Gastrocnemius medialis (tissue), 4 donors: ENCODE results near the gene DNASE1L2. TPM values are rescaled to one million over a fixed set of nuclear protein-coding genes. Genes with fewer than 3 reads are reported as not detected.

Source experiments
- ATAC-seq, 2 donors: fragments of 150-250 bp; one replicate each; pipeline ENCODE4 v1.9.1; 2016
- DNase-seq, 2 donors: peaks; one replicate each; pipeline ENCODE4 v3.0.0-alpha.2; 2019
- H3K27ac ChIP-seq, 4 donors: fragments of 200-600 bp; sonication (generic); 1 replicate in 1 of 4; 2 replicates in 3 of 4; pipeline ENCODE4 v1.5.1; 2016 to 2018; ENCODE audit warnings: mild to moderate bottlenecking in 2 of 4, moderate library complexity in 1 of 4
- H3K27me3 ChIP-seq, 3 donors: fragments of 200-600 bp; sonication (generic) in 2 of 3; 1 replicate in 1 of 3; 2 replicates in 2 of 3; pipeline versions ENCODE4 v1.5.1 to v1.6.0; 2016 to 2019; ENCODE audit warnings: mild to moderate bottlenecking in 1 of 3, moderate library complexity in 1 of 3
- H3K36me3 ChIP-seq, 2 donors: fragments of 200-600 bp; sonication (generic) in 1 of 2; one replicate each; pipeline ENCODE4 v1.5.1; 2017 to 2018
- H3K4me1 ChIP-seq, 2 donors: fragments of 200-600 bp; sonication (generic) in 1 of 2; one replicate each; pipeline ENCODE4 v1.5.1; 2016 to 2017; ENCODE audit warnings: mild to moderate bottlenecking in 2 of 2
- H3K4me3 ChIP-seq, 4 donors: fragments of 200-600 bp; sonication (generic) in 3 of 4; 1 replicate in 1 of 4; 2 replicates in 3 of 4; pipeline ENCODE4 v1.5.1; 2016 to 2019; ENCODE audit warnings: mild to moderate bottlenecking in 2 of 4
- H3K9me3 ChIP-seq, 3 donors: fragments of 200-600 bp; sonication (generic) in 2 of 3; 1 replicate in 1 of 3; 2 replicates in 2 of 3; pipeline ENCODE4 v1.5.1; 2016 to 2019
- POLR2A ChIP-seq, 2 donors: fragments of 450-650 bp; IDR thresholded peaks; one replicate each; pipeline ENCODE4 v1.6.1; 2017; ENCODE audit warnings: antibody characterized with exemption in 2 of 2, mild to moderate bottlenecking in 2 of 2, moderate library complexity in 2 of 2
- in situ Hi-C, 4 donors: fragments of 200-750 bp; cut with MboI; loops; one replicate each; pipeline versions ENCODE4 v1.15.0 to v1.8.0; 2017; ENCODE audit warnings: low sequenced_read_pairs in 4 of 4
- intact Hi-C: fragments of 100-400 bp; cut with DNase I; formaldehyde crosslinking; loops from one replicate; pipeline ENCODE4 v1.15.1; 2023; ENCODE audit warnings: low total_unique reads
- total RNA-seq, 4 donors: library from RNA; depleted of rRNA; stranded (reverse); fragments of >200 nt; gene quantifications; one replicate each; pipeline versions ENCODE4 v1.1.0 to v1.2.3, GENCODE V29; 2016
- TF ChIP-seq, protein P1 (sequence below), 5 experiments: fragments of 450-650 bp in 3 of 5; fragments of 200-600 bp in 2 of 5; sonication (generic) in 2 of 5; IDR thresholded peaks in 4 of 5; conservative IDR thresholded peaks in 1 of 5; 1 replicate in 4 of 5; 2 replicates in 1 of 5; pipeline ENCODE4 v1.5.1; 2016 to 2019; ENCODE audit warnings: antibody characterized with exemption in 5 of 5, mild to moderate bottlenecking in 3 of 5, moderate library complexity in 3 of 5

DNASE1L2 gene
- total RNA-seq, 4 donors from 2014 or later = 0.69 to 2.1 TPM; not detected in 2

DNA sequence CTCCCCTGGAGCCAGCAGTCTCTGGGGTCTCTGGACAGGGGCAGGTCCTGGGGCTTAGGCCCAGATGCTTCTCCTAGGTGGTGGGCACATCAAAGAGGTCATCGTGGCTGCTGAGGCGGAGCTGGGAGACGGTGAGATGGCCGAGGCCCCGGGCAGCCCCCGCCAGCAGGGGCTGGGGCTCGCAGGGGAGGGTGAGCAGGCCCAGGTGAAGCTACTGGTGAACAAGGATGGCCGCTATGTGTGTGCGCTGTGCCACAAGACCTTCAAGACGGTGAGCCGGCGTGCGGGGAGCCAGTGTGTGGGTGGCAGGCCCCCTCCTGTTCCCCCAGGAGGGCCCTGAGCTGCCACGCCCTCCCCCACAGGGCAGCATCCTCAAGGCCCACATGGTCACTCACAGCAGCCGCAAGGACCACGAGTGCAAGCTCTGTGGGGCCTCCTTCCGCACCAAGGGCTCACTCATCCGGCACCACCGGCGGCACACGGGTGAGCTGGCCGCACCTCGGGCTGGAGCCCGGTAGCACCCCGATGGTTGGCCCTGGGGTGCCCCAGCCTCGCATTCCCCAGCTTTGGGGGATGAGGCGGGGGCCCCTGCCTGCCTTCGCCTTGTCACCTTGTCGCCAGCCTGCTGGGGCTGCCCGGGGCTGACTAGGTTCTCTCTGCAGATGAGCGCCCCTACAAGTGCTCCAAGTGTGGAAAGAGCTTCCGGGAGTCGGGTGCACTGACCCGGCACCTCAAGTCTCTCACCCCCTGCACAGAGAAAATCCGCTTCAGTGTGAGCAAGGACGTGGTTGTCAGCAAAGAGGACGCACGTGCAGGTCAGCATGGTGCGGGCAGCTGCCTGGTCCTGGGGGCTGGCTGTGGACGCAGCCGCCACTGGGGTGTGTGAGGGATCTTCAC is 3.9 kb upstream of the DNASE1L2 start:
- Histone ChIP-seq H3K27ac (no peak overlapping the region), H3K9me3 (no peaks in the 10 kb centered on the region), H3K36me3 (peaks cover 0 to 78% of the 10 kb centered on the region in 2 donors), H3K4me1 (peaks cover 13% of the 10 kb centered on the region in 2 donors), H3K4me3 (no peak overlapping the region), H3K27me3 (peaks cover 10 to 16% (median 14%) of the 10 kb centered on the region in 3 donors)
- in situ Hi-C loops (no loop called here), intact Hi-C loops (no loop called here)
- no peak for ATAC-seq
- no peak for DNase-seq
- TF ChIP-seq, protein P1, sequence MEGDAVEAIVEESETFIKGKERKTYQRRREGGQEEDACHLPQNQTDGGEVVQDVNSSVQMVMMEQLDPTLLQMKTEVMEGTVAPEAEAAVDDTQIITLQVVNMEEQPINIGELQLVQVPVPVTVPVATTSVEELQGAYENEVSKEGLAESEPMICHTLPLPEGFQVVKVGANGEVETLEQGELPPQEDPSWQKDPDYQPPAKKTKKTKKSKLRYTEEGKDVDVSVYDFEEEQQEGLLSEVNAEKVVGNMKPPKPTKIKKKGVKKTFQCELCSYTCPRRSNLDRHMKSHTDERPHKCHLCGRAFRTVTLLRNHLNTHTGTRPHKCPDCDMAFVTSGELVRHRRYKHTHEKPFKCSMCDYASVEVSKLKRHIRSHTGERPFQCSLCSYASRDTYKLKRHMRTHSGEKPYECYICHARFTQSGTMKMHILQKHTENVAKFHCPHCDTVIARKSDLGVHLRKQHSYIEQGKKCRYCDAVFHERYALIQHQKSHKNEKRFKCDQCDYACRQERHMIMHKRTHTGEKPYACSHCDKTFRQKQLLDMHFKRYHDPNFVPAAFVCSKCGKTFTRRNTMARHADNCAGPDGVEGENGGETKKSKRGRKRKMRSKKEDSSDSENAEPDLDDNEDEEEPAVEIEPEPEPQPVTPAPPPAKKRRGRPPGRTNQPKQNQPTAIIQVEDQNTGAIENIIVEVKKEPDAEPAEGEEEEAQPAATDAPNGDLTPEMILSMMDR (IDR thresholded peaks at IDR 0.05 in 4 of 5, conservative IDR thresholded peaks at IDR 0.05 in 1 of 5) = no peak
- no peak for TF ChIP-seq POLR2A (IDR thresholded peaks at IDR 0.05)

DNA sequence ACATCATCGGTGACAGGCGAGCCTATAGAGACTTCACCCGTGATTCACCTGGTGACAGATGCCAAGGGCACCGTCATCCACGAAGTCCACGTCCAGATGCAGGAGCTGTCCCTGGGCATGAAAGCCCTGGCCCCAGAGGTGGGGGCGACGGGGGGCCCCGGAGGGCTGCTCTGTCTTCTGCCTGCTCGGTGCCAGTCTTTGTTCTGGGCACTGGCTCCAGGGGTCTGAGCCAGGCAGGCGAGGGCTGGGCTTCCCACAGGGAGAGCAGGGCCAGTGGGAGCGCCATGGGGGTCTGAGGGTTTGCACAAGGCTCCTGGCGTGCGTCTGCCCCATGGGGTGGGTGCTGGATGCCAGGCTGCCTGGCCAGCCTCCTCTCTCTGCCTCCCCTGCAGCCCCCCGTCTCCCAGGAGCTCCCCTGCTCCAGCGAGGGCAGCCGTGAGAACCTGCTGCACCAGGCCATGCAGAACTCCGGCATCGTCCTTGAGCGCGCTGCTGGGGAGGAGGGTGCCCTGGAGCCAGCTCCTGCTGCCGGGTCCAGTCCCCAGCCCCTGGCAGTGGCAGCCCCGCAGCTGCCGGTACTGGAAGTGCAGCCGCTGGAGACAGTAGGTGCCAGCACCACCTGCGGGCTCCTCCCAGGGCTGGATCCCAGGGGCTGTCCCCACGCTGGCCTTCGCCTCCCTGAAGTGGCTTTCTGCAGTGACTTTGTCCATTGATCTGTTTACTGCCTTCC is 3.0 kb upstream of the DNASE1L2 start:
- Histone ChIP-seq H3K9me3 (no peaks in the 10 kb centered on the region), H3K4me1 (peaks cover 13% of the 10 kb centered on the region in 2 donors), H3K36me3 (peaks cover 0 to 75% of the 10 kb centered on the region in 2 donors), H3K27me3 (peaks cover 10 to 18% (median 17%) of the 10 kb centered on the region in 3 donors), H3K4me3 (no peak overlapping the region), H3K27ac (no peak overlapping the region)
- ATAC-seq = no peak
- no peak for DNase-seq
- in situ Hi-C loops = no loop called here
- intact Hi-C loops = no loop called here
- TF ChIP-seq POLR2A (IDR thresholded peaks at IDR 0.05) = no peak
- TF ChIP-seq, protein P1 (IDR thresholded peaks at IDR 0.05 in 4 of 5, conservative IDR thresholded peaks at IDR 0.05 in 1 of 5) = no peak

DNA sequence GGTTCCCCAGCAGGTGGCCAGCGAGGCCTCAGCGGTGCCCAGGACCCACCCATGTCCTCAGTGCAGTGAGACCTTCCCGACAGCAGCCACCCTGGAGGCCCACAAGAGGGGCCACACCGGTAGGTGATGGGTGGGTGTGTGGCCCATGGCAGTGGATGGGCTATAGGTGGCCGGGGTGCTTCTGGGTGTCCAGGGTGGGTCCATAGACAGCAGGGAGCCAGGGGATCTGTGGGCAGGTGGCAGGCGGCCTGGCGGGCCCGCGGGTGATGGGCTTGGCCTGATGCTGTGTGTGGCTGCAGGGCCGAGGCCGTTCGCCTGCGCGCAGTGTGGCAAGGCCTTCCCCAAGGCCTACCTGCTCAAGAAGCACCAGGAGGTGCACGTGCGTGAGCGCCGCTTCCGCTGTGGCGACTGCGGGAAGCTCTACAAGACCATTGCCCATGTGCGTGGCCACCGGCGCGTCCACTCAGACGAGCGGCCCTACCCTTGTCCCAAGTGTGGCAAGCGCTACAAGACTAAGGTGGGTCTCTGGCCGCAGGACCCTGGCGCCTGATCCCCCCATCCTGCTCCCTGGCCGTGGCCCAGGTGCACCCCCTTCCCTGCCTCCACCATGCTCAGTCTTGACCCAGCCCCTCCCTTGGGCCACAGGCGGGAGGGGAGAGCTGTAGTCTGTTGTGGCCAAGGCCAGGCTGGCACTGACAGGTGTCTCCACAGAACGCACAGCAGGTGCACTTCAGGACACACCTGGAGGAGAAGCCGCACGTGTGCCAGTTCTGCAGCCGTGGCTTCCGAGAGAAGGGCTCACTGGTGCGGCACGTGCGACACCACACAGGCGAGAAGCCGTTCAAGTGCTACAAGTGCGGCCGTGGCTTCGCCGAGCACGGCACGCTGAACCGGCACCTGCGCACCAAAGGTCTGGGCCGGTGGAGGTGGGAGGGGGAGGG is 2.1 kb upstream of the DNASE1L2 start:
- in situ Hi-C loops = no loop called here

DNA sequence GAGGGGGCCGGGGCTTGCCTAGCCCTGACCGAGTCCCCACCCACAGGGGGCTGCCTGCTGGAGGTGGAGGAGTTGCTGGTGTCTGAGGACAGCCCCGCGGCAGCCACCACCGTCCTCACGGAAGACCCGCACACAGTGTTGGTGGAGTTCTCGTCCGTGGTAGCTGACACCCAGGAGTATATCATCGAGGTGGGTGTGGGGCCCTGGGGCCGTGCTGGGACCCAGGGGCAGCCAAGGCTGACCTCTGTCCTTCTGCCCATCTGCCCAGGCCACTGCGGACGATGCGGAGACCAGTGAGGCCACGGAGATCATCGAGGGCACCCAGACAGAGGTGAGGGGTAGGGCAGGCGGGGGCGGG is 1.5 kb upstream of the DNASE1L2 start:
- in situ Hi-C loops = no loop called here
- DNase-seq (no peak), ATAC-seq (no peak)
- H3K9me3 ChIP-seq = no peaks in the 10 kb centered on the region
- no peak overlapping the region for H3K27ac ChIP-seq
- no peak overlapping the region for H3K4me3 ChIP-seq
- intact Hi-C loops = no loop called here
- peaks cover 13% of the 10 kb centered on the region in 2 donors for H3K4me1 ChIP-seq
- TF ChIP-seq, protein P1 (IDR thresholded peaks at IDR 0.05 in 4 of 5, conservative IDR thresholded peaks at IDR 0.05 in 1 of 5) = no peak
- no peak for TF ChIP-seq POLR2A (IDR thresholded peaks at IDR 0.05)
- H3K36me3 ChIP-seq = peaks cover 0 to 65% of the 10 kb centered on the region in 2 donors
- peaks cover 10 to 18% (median 17%) of the 10 kb centered on the region in 3 donors for H3K27me3 ChIP-seq

More for the DNA sequence above, 2.1 kb upstream of the DNASE1L2 start:
- no peak for TF ChIP-seq POLR2A (IDR thresholded peaks at IDR 0.05)
- TF ChIP-seq, protein P1 (IDR thresholded peaks at IDR 0.05 in 4 of 5, conservative IDR thresholded peaks at IDR 0.05 in 1 of 5) = no peak
- Histone ChIP-seq H3K4me3 (no peak overlapping the region), H3K27me3 (peaks cover 10 to 18% (median 17%) of the 10 kb centered on the region in 3 donors), H3K36me3 (peaks cover 0 to 66% of the 10 kb centered on the region in 2 donors), H3K4me1 (peaks cover 13% of the 10 kb centered on the region in 2 donors), H3K9me3 (no peaks in the 10 kb centered on the region), H3K27ac (no peak overlapping the region)
- intact Hi-C loops = no loop called here
- DNase-seq (no peak), ATAC-seq (no peak)
